GM23338 (cell line): ENCODE measurements around the gene DPP9. TPM values are rescaled to one million over a fixed set of nuclear protein-coding genes. Genes with fewer than 3 reads are reported as not detected.

Experiments used
- ATAC-seq: fragments of 200-7000 bp; cut with Tn5 transposase; 3 replicates; pipeline ENCODE4 v1.9.1; 2020
- DNase-seq: peaks from one replicate; pipeline ENCODE4 v3.0.0-alpha.2; 2015; ENCODE audit warnings: low spot score
- H2AFZ ChIP-seq: fragments of 200-600 bp; sonication (generic); 2 replicates; pipeline ENCODE4 v1.8.0; 2016; ENCODE audit warnings: antibody characterized with exemption, mild to moderate bottlenecking, moderate library complexity
- H3F3A ChIP-seq: fragments of 200-600 bp; sonication (generic); replicated peaks from 2 replicates; pipeline ENCODE4 v1.8.0; 2017; ENCODE audit warnings: antibody characterized with exemption, mixed run types, low read depth
- H3K27ac ChIP-seq: fragments of 200-600 bp; sonication (generic); 2 replicates; pipeline ENCODE4 v1.6.1; 2016; ENCODE audit warnings: low read depth
- H3K27me3 ChIP-seq: fragments of 200-600 bp; sonication (generic); 2 replicates; pipeline ENCODE4 v1.8.0; 2016; ENCODE audit warnings: mild to moderate bottlenecking, mixed run types, moderate library complexity; ENCODE audit not compliant: insufficient read depth
- H3K36me3 ChIP-seq: fragments of 200-600 bp; sonication (generic); 2 replicates; pipeline ENCODE4 v1.8.0; 2016; ENCODE audit warnings: mild to moderate bottlenecking; ENCODE audit not compliant: insufficient read depth
- H3K4me1 ChIP-seq: fragments of 200-600 bp; sonication (generic); 2 replicates; pipeline ENCODE4 v1.8.0; 2016; ENCODE audit warnings: mild to moderate bottlenecking, moderate library complexity; ENCODE audit not compliant: insufficient read depth
- H3K4me2 ChIP-seq: fragments of 200-600 bp; sonication (generic); 2 replicates; pipeline ENCODE4 v1.7.1; 2017; ENCODE audit warnings: mixed run types
- H3K4me3 ChIP-seq: fragments of 200-600 bp; sonication (generic); 2 replicates; pipeline ENCODE4 v1.6.1; 2016; ENCODE audit warnings: mixed run types
- H3K79me2 ChIP-seq: fragments of 200-600 bp; sonication (generic); replicated peaks from 2 replicates; pipeline ENCODE4 v1.8.0; 2017; ENCODE audit warnings: mild to moderate bottlenecking; ENCODE audit not compliant: insufficient read depth
- H3K9me2 ChIP-seq: fragments of 200-600 bp; sonication (generic); 2 replicates; pipeline ENCODE4 v1.8.0; 2017; ENCODE audit not compliant: insufficient read depth
- H4K20me1 ChIP-seq: fragments of 200-600 bp; sonication (generic); replicated peaks from 2 replicates; pipeline ENCODE4 v1.8.0; 2017; ENCODE audit warnings: mild to moderate bottlenecking; ENCODE audit not compliant: insufficient read depth
- H3K27ac Mint-ChIP-seq: 2 replicates; pipeline ENCODE4 v1.8.0; 2020; ENCODE audit warnings: inconsistent platforms, mild to moderate bottlenecking, moderate library complexity, mixed read lengths
- H3K27me3 Mint-ChIP-seq: 3 replicates; pipeline ENCODE4 v1.8.0; 2022; ENCODE audit warnings: low read depth, mild to moderate bottlenecking, moderate library complexity, mixed read lengths, inconsistent platforms; ENCODE audit not compliant: insufficient read depth, poor library complexity
- H3K36me3 Mint-ChIP-seq: 3 replicates; pipeline ENCODE4 v1.8.0; 2021; ENCODE audit warnings: low read depth, mild to moderate bottlenecking, inconsistent platforms, moderate library complexity, mixed read lengths
- H3K4me1 Mint-ChIP-seq: 3 replicates; pipeline ENCODE4 v1.8.0; 2020; ENCODE audit warnings: mild to moderate bottlenecking, inconsistent platforms, mixed read lengths
- H3K4me3 Mint-ChIP-seq: 3 replicates; pipeline ENCODE4 v1.8.0; 2021; ENCODE audit warnings: moderate library complexity, mild to moderate bottlenecking, inconsistent platforms, mixed read lengths
- H3K9me3 Mint-ChIP-seq: 3 replicates; pipeline ENCODE4 v1.8.0; 2020; ENCODE audit warnings: moderate library complexity, mild to moderate bottlenecking, inconsistent platforms, mixed read lengths
- CREB1 ChIP-seq: fragments of 250-450 bp; sonication (Bioruptor Pico); IDR thresholded peaks from 2 replicates; pipeline ENCODE4 v1.5.0; 2020; ENCODE audit warnings: low read depth, mild to moderate bottlenecking, moderate library complexity
- CTCF ChIP-seq, 2 experiments: fragments of 200-600 bp in 1 of 2; sonication (generic) in 1 of 2; conservative IDR thresholded peaks; 2 replicates each; pipeline versions ENCODE4 v1.5.1 to v1.6.1; 2016 to 2017; ENCODE audit warnings: antibody characterized with exemption in 2 of 2, low read depth in 2 of 2, mild to moderate bottlenecking in 2 of 2, moderate library complexity in 1 of 2
- ETS1 ChIP-seq: IDR thresholded peaks from 2 replicates; pipeline ENCODE4 v1.6.1; 2016; ENCODE audit warnings: antibody characterized with exemption
- EZH2 ChIP-seq: fragments of 200-600 bp; sonication (generic); IDR thresholded peaks from one replicate; pipeline ENCODE4 v1.8.0; 2017; ENCODE audit warnings: antibody characterized with exemption, mild to moderate bottlenecking, low read depth; ENCODE audit not compliant: unreplicated experiment
- EZH2phosphoT487 ChIP-seq: fragments of 200-600 bp; sonication (generic); IDR thresholded peaks from one replicate; pipeline ENCODE4 v1.8.1; 2018; ENCODE audit warnings: antibody characterized with exemption; ENCODE audit not compliant: unreplicated experiment
- JUNB ChIP-seq: IDR thresholded peaks from one replicate; pipeline ENCODE4 v1.6.1; 2016; ENCODE audit warnings: antibody characterized with exemption; ENCODE audit not compliant: unreplicated experiment
- NANOG ChIP-seq: IDR thresholded peaks from 2 replicates; pipeline ENCODE4 v1.6.1; 2016; ENCODE audit warnings: antibody characterized with exemption, borderline replicate concordance
- POLR2AphosphoS5 ChIP-seq: IDR thresholded peaks from 2 replicates; pipeline ENCODE4 v1.6.1; 2016; ENCODE audit warnings: antibody characterized with exemption, low read depth
- REST ChIP-seq: IDR thresholded peaks from one replicate; pipeline ENCODE4 v1.6.1; 2018; ENCODE audit warnings: antibody characterized with exemption; ENCODE audit not compliant: unreplicated experiment
- STAT1 ChIP-seq: IDR thresholded peaks from one replicate; pipeline ENCODE4 v1.6.1; 2016; ENCODE audit warnings: antibody characterized with exemption; ENCODE audit not compliant: unreplicated experiment
- ZNF114 ChIP-seq: fragments of 250-450 bp; sonication (Bioruptor Pico); IDR thresholded peaks from 2 replicates; pipeline ENCODE4 v1.5.0; 2020; ENCODE audit warnings: mild to moderate bottlenecking, moderate library complexity
- ZNF331 ChIP-seq: fragments of 250-450 bp; sonication (Bioruptor Pico); IDR thresholded peaks from 2 replicates; pipeline ENCODE4 v1.5.0; 2020; ENCODE audit warnings: low read depth, mild to moderate bottlenecking, moderate library complexity
- ZNF462 ChIP-seq: fragments of 250-450 bp; sonication (Bioruptor Pico); IDR thresholded peaks from 2 replicates; pipeline ENCODE4 v1.5.0; 2020; ENCODE audit warnings: mild to moderate bottlenecking, moderate library complexity
- polyA plus RNA-seq: library from polyadenylated mRNA; unstranded; fragments of >200 nt; fragmentation: Nextera tagmentation; extraction: Ambion mirVana; gene quantifications from 2 replicates; pipeline ENCODE4 v1.2.1, GENCODE V29; 2016
- total RNA-seq: library from RNA; depleted of rRNA; stranded (reverse); fragments of >200 nt; shearing (Covaris generic); gene quantifications from 2 replicates; pipeline ENCODE4 v1.2.3, GENCODE V29; 2014

Gene DPP9
- total and polyA plus RNA-seq, 2 experiments from 2014 or later = 19.5 to 49.2 TPM

- Histone ChIP-seq H3K4me2 (no peak overlapping the region), H3K9me2 (no peaks in the 10 kb centered on the region), H3K79me2 (peaks cover 24% of the 10 kb centered on the region), H4K20me1 (no peaks in the 10 kb centered on the region; the same call in 1 of the 2 replicates), H3K4me3 (no peak overlapping the region), H3F3A (no peaks in the 10 kb centered on the region), H2AFZ (no peak overlapping the region), H3K27me3 (no peaks in the 10 kb centered on the region), H3K27ac (no peak overlapping the region), H3K36me3 (no peaks in the 10 kb centered on the region; the same call in 1 of the 2 replicates), H3K4me1 (peaks cover 9% of the 10 kb centered on the region; the same call in 1 of the 2 replicates)
- Mint-ChIP-seq H3K36me3 (peaks cover 35% of the 10 kb centered on the region), H3K27me3 (peaks cover 17% of the 10 kb centered on the region), H3K27ac (no peak overlapping the region), H3K4me3 (no peak overlapping the region), H3K9me3 (peaks cover 10% of the 10 kb centered on the region; the same call in 2 of the 3 replicates), H3K4me1 (peaks cover 2% of the 10 kb centered on the region; the same call in 1 of the 3 replicates)
- no peak for ATAC-seq
- no peak for DNase-seq
- no peak for TF ChIP-seq ETS1
- TF ChIP-seq POLR2AphosphoS5 = no peak
- TF ChIP-seq ZNF114 (CRISPR knock-in tag) = no peak
- no peak for TF ChIP-seq REST
- TF ChIP-seq CREB1 (CRISPR knock-in tag) = no peak
- no peak for TF ChIP-seq CTCF (conservative IDR thresholded peaks at IDR 0.05; ENCODE audit: low read depth in 2 of 2)
- TF ChIP-seq NANOG = no peak
- no peak for TF ChIP-seq STAT1
- TF ChIP-seq JUNB = no peak
- no peak for TF ChIP-seq ZNF462 (CRISPR knock-in tag)
- TF ChIP-seq ZNF331 (CRISPR knock-in tag) = no peak
- TF ChIP-seq EZH2phosphoT487 = no peak
- TF ChIP-seq EZH2 = no peak
Observed at GRCh38 chr19:4720037-4720700, 3.5 kb downstream of the DPP9 start.
